Esophagus (tissue), 2 donors: Measurements from ENCODE around the gene PTCH1. TPM values are rescaled to one million over a fixed set of nuclear protein-coding genes. Genes with fewer than 3 reads are reported as not detected.

Source experiments
- H3K27ac ChIP-seq, 2 donors: one replicate each; pipeline ENCODE4 v1.5.1; 2013; ENCODE audit warnings: low read depth in 2 of 2, mild to moderate bottlenecking in 2 of 2, inconsistent platforms in 1 of 2, low read length in 1 of 2, moderate library complexity in 1 of 2
- H3K27me3 ChIP-seq, 2 donors: one replicate each; pipeline ENCODE4 v1.6.1; 2013; ENCODE audit warnings: low read length in 2 of 2, control low read depth in 1 of 2, mild to moderate bottlenecking in 1 of 2; ENCODE audit not compliant: insufficient read depth in 2 of 2, control insufficient read depth in 1 of 2
- H3K36me3 ChIP-seq, 2 donors: one replicate each; pipeline ENCODE4 v1.6.1; 2013; ENCODE audit warnings: low read length in 1 of 2; ENCODE audit not compliant: control insufficient read depth in 2 of 2, insufficient read depth in 2 of 2
- H3K4me1 ChIP-seq, 2 donors: one replicate each; pipeline ENCODE4 v1.6.1; 2013; ENCODE audit warnings: low read length in 1 of 2; ENCODE audit not compliant: control insufficient read depth in 2 of 2, insufficient read depth in 2 of 2
- H3K4me3 ChIP-seq, 2 donors: one replicate each; pipeline ENCODE4 v1.5.1; 2013; ENCODE audit warnings: low read length in 2 of 2, mild to moderate bottlenecking in 2 of 2, low read depth in 1 of 2, moderate library complexity in 1 of 2
- H3K9me3 ChIP-seq, 2 donors: one replicate each; pipeline ENCODE4 v1.6.1; 2013; ENCODE audit warnings: mild to moderate bottlenecking in 2 of 2, low read depth in 1 of 2, low read length in 1 of 2, moderate library complexity in 1 of 2; ENCODE audit not compliant: control insufficient read depth in 2 of 2, insufficient read depth in 1 of 2
- WGBS, 2 donors: extraction: QIAGEN DNeasy Blood & Tissue Kit; methylation state at CpG; one replicate each; pipeline ENCODE4 v1.1.7; 2013; 5-methylcytosine and 5-hydroxymethylcytosine counted together
- polyA plus RNA-seq, 2 donors: library from polyadenylated mRNA; stranded (reverse); fragments of 200-250 nt; gene quantifications; one replicate each; pipeline ENCODE4 v1.2.3, GENCODE V29; 2013
- donor health status: healthy with polysubstance abuse.
- donor health status: Bipolar disorder and iron deficiency.

PTCH1 gene
- 1 to 10 TPM; 2.4 to 2.8 TPM for polyA plus RNA-seq

DNA sequence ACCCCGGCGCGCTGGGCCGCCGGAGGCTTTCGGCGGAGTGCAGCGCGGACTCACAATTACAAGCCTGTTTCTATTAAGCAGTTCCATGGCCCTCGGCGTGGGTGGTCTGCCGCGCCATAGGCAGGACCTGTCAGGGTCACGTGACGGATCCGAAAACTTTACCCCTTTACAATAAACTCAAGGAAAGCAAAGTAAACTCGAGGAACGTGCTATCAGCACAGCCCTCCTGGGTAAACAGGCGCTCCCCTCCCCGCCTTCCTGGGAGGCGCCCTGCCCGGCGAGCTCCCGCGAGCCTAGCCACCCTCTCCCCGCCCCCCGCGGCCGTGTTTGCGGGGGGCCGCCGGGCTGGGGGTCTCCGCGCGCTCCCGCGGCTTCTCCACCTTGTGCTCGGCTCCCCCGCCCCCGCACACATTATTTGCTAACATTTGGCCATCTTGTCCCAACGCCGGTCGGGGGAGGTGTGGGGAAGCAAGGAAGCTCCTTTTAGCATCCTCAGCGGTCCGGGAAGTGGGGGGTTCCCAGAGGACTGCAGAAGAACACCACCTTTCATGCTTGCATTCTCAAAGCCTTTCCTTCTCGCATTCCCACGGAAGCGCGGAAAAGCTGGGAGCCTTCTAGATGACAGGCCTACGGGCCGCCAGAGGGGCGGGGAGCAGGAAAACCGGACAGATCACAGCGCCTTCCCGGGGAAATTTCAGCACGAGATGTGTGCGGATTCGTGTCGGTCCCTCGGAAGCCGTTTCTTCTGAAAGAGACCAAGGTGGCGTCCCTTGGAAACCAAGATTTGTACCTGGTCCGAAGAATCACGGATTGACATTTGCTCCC, at the start of gene PTCH1:
PTCH1 (minus strand) TSS at position 238 of the 825 bp plus-strand sequence.
- Histone ChIP-seq H3K27ac (peak within 1 kb of the TSS; percentile 58 to 63), H3K36me3 (no peaks in the 10 kb centered on the region), H3K4me3 (peak within 1 kb of the TSS; percentile 57 to 69), H3K27me3 (no peaks in the 10 kb centered on the region), H3K9me3 (no peaks in the 10 kb centered on the region), H3K4me1 (peaks cover 2 to 11% of the 10 kb centered on the region in 2 donors)
- WGBS, 2 donors, result 3% methylated on average over 57 to 64 of the region's 64 CpGs

- Histone ChIP-seq H3K9me3 (peaks cover 0 to 2% of the 10 kb centered on the region in 2 donors), H3K4me1 (peaks cover 0 to 2% of the 10 kb centered on the region in 2 donors), H3K4me3 (no peak overlapping the region), H3K27ac (no peak overlapping the region), H3K36me3 (no peaks in the 10 kb centered on the region), H3K27me3 (no peaks in the 10 kb centered on the region)
- WGBS, 2 donors, result 93 to 96% methylated on average over 5 of the region's 5 CpGs
Observed at GRCh38 chr9:95565982-95566381, 49.2 kb upstream of the PTCH1 start.

DNA sequence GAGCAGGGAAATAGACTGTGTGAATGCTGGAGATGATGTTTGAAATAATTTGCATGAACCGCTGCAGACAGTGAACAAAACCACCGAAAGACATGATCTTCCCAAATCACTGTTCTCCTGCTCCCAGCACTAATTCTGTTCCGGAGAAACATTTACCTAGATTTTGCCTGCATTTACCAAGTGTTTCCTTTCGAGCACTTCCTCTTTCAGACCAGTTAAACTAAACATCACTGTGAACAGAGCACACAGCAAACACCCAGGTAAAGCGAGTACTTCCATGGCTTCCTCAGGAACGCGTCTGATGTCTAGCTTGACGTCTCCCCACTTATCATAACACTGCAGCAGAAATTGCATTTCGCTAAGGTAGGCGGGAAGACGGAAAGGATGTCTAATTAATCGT, 45.1 kb upstream of the PTCH1 start:
- WGBS, 2 donors, result 60 to 66% methylated on average over 12 of the region's 12 CpGs
- Histone ChIP-seq H3K4me3 (no peak overlapping the region), H3K4me1 (peaks cover 0 to 5% of the 10 kb centered on the region in 2 donors), H3K27ac (no peak overlapping the region), H3K27me3 (no peaks in the 10 kb centered on the region), H3K9me3 (no peaks in the 10 kb centered on the region), H3K36me3 (no peaks in the 10 kb centered on the region)

GRCh38 chr9:95557142-95557541, 40.4 kb upstream of the PTCH1 start:
- H3K4me3 ChIP-seq, result no peak overlapping the region
- no peak overlapping the region for H3K27ac ChIP-seq
- WGBS, 2 donors, result 93 to 95% methylated on average over 11 of the region's 11 CpGs
- peaks cover 0 to 5% of the 10 kb centered on the region in 2 donors for H3K4me1 ChIP-seq
- no peaks in the 10 kb centered on the region for H3K9me3 ChIP-seq
- no peaks in the 10 kb centered on the region for H3K36me3 ChIP-seq
- no peaks in the 10 kb centered on the region for H3K27me3 ChIP-seq

DNA sequence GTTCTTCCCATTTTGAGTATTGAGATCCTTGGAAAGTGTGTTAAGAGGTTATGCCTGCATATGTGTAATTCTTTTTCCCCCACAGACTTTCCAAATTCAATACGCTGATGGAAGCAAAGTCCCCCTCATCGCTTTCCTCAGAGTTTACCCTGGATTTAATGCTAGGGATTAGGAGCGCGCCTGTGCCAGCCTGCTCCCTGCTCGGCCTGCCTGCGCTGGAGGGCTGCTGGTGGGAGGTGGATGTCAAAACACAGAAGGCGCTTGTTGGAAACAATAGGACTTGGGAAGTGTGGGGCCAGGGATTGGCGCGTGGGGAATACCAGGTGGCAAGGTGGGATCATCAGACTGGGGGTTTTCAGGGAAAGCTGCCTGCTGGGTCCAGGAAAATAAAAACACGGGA, 39.8 kb upstream of the PTCH1 start:
- H3K4me1 ChIP-seq, result peaks cover 0 to 5% of the 10 kb centered on the region in 2 donors
- WGBS, 2 donors, result 47 to 57% methylated on average over 10 of the region's 10 CpGs
- no peak overlapping the region for H3K4me3 ChIP-seq
- H3K36me3 ChIP-seq, result no peaks in the 10 kb centered on the region
- no peak overlapping the region for H3K27ac ChIP-seq
- H3K9me3 ChIP-seq, result no peaks in the 10 kb centered on the region
- no peaks in the 10 kb centered on the region for H3K27me3 ChIP-seq

GRCh38 chr9:95552814-95553546, 36.2 kb upstream of the PTCH1 start:
- Histone ChIP-seq H3K27me3 (no peaks in the 10 kb centered on the region), H3K9me3 (no peaks in the 10 kb centered on the region), H3K4me1 (peaks cover 0 to 5% of the 10 kb centered on the region in 2 donors), H3K4me3 (no peak overlapping the region), H3K27ac (no peak overlapping the region), H3K36me3 (no peaks in the 10 kb centered on the region)
- WGBS, 2 donors, result 43 to 53% methylated on average over 34 to 43 of the region's 43 CpGs

DNA sequence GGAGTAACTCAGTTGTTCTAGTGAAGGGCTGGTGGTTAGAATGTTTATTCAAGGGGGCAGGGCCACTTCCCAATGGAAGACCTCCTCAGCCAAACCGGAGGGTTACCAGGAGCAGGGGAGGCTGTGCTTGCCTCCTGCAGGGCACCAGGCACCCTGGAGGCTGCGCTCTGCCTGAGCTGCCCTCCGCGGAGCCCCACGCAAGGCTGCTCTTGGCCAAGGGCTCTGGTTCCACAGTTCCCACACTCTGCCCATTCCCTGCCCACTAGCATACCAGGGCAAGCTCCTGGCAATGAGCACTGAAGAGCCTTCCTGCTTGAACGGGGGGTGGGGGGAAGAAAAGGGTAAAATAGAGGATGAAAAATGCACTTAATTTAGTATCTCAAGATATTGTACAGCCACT, 35.5 kb upstream of the PTCH1 start:
- peaks cover 0 to 4% of the 10 kb centered on the region in 2 donors for H3K4me1 ChIP-seq
- H3K27me3 ChIP-seq, result no peaks in the 10 kb centered on the region
- H3K27ac ChIP-seq, result no peak overlapping the region
- 86 to 88% methylated on average over 6 of the region's 6 CpGs for WGBS, 2 donors
- no peak overlapping the region for H3K4me3 ChIP-seq
- H3K9me3 ChIP-seq, result no peaks in the 10 kb centered on the region
- no peaks in the 10 kb centered on the region for H3K36me3 ChIP-seq

- H3K27me3 ChIP-seq, result no peaks in the 10 kb centered on the region
- no peaks in the 10 kb centered on the region for H3K4me1 ChIP-seq
- WGBS, 2 donors, result 84 to 89% methylated on average over 4 of the region's 4 CpGs
- no peaks in the 10 kb centered on the region for H3K36me3 ChIP-seq
- H3K4me3 ChIP-seq, result no peak overlapping the region
- no peaks in the 10 kb centered on the region for H3K9me3 ChIP-seq
- no peak overlapping the region for H3K27ac ChIP-seq
Observed at GRCh38 chr9:95551406-95551805, 34.6 kb upstream of the PTCH1 start.

GRCh38 chr9:95545831-95546567, 29.2 kb upstream of the PTCH1 start:
- H3K27me3 ChIP-seq, result no peaks in the 10 kb centered on the region
- no peaks in the 10 kb centered on the region for H3K9me3 ChIP-seq
- no peaks in the 10 kb centered on the region for H3K4me1 ChIP-seq
- H3K4me3 ChIP-seq, result no peak overlapping the region
- no peaks in the 10 kb centered on the region for H3K36me3 ChIP-seq
- 64 to 65% methylated on average over 12 of the region's 12 CpGs for WGBS, 2 donors
- H3K27ac ChIP-seq, result peak overlapping the region in 1 of 2 donors; percentile 29
